Measurements from ENCODE around the gene NR2F2. TPM values are rescaled to one million over a fixed set of nuclear protein-coding genes. Genes with fewer than 3 reads are reported as not detected.

The NR2F2 gene
- total RNA-seq, 4 donors from 2014 or later: 4.3 to 14.6 (median 9.3) TPM

GRCh38 chr15:96340598-96341512, 10.4 kb downstream of the NR2F2 start:
- ATAC-seq: peak; percentile 46 to 55
- H3K27ac ChIP-seq: peak overlapping the region; percentile 93 to 98 (median 95)
- H3K4me1 ChIP-seq: peaks cover 0 to 36% of the 10 kb centered on the region in 2 donors
- no peak for TF ChIP-seq POLR2A (IDR thresholded peaks at IDR 0.05)
- TF ChIP-seq, protein P1, sequence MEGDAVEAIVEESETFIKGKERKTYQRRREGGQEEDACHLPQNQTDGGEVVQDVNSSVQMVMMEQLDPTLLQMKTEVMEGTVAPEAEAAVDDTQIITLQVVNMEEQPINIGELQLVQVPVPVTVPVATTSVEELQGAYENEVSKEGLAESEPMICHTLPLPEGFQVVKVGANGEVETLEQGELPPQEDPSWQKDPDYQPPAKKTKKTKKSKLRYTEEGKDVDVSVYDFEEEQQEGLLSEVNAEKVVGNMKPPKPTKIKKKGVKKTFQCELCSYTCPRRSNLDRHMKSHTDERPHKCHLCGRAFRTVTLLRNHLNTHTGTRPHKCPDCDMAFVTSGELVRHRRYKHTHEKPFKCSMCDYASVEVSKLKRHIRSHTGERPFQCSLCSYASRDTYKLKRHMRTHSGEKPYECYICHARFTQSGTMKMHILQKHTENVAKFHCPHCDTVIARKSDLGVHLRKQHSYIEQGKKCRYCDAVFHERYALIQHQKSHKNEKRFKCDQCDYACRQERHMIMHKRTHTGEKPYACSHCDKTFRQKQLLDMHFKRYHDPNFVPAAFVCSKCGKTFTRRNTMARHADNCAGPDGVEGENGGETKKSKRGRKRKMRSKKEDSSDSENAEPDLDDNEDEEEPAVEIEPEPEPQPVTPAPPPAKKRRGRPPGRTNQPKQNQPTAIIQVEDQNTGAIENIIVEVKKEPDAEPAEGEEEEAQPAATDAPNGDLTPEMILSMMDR (IDR thresholded peaks at IDR 0.05 in 4 of 5, conservative IDR thresholded peaks at IDR 0.05 in 1 of 5): no peak
- no peaks in the 10 kb centered on the region for H3K36me3 ChIP-seq
- H3K9me3 ChIP-seq: no peaks in the 10 kb centered on the region
- peak overlapping the region; percentile 81 to 94 (median 84) for H3K4me3 ChIP-seq
- DNase-seq: peak in 1 of 2 donors; percentile 37
- no peaks in the 10 kb centered on the region for H3K27me3 ChIP-seq
- intact Hi-C loops (cut with DNase I; ENCODE audit: low total_unique reads) (loop anchor here (1.0 to 10.0 kb wide), 3 partner anchors 15 to 896 kb away; no protein-coding TSS in a partner anchor), in situ Hi-C loops (cut with MboI; ENCODE audit: low sequenced_read_pairs in 4 of 4) (loop anchor here in 2 of 4 donors (10.0 to 25.0 kb wide), 3 partner anchors 1076 to 1621 kb away; partner anchors contain the start of gene ARRDC4 (in 1 of the 2))

DNA sequence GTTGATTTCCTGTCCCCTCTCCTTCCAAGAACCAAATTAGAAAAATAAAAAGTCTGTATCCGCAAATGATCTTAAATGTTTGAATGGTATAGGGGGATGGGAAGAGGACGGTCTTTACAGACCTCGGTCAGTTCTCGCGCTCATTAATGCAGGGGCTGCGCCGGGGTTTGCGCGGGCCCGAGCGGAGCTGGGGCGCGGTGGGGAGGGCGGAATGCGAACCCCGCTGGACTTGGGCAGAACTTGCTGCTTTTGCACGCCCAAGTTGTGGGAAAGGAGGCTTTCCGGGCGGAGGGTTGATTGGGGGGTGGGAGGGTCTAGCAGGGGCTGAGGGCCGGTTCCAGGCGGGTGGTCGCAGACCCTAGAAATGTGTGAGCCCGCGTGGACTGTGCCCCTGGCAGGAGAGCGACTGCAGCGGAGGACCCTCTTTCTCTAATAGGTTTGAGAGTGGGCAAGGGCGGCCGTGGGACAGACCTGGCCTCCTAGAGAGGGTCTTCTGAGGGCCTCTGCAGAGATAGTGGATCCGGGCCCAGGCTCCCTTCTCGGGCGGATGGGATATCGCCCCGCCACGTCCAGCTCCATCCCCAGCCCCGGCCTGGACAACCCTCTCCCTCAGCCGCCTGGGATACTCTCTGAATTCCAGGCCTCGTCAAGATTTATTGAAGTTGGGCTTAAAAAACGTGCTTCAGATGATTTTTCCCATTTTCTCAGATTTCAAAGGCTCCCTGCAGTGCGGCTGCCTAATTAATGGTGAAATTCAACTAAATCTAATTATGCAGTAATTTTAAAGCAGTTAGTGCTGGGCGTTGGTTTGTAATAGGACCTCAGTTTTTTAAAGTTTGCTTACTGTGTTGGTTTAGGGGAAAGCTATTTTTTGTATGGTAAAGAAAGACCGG, 11.3 kb downstream of the NR2F2 start:
- Histone ChIP-seq H3K4me3 (peak overlapping the region; percentile 81 to 94 (median 84)), H3K36me3 (no peaks in the 10 kb centered on the region), H3K9me3 (no peaks in the 10 kb centered on the region), H3K4me1 (peaks cover 0 to 36% of the 10 kb centered on the region in 2 donors), H3K27me3 (no peaks in the 10 kb centered on the region), H3K27ac (peak overlapping the region; percentile 93 to 98 (median 95))
- ATAC-seq (no peak), DNase-seq (no peak)
- in situ Hi-C loops (cut with MboI; ENCODE audit: low sequenced_read_pairs in 4 of 4): loop anchor here in 2 of 4 donors (10.0 to 25.0 kb wide), 3 partner anchors 1077 to 1621 kb away; partner anchors contain the start of gene ARRDC4 (in 1 of the 2)
- TF ChIP-seq POLR2A (IDR thresholded peaks at IDR 0.05): no peak
- TF ChIP-seq, protein P1 (IDR thresholded peaks at IDR 0.05 in 4 of 5, conservative IDR thresholded peaks at IDR 0.05 in 1 of 5): no peak
- intact Hi-C loops (cut with DNase I; ENCODE audit: low total_unique reads): loop anchor here (1.0 to 10.0 kb wide), 3 partner anchors 15 to 897 kb away; no protein-coding TSS in a partner anchor

- TF ChIP-seq, protein P1 (IDR thresholded peaks at IDR 0.05 in 4 of 5, conservative IDR thresholded peaks at IDR 0.05 in 1 of 5): no peak
- no peak for TF ChIP-seq POLR2A (IDR thresholded peaks at IDR 0.05)
- no peaks in the 10 kb centered on the region for H3K27me3 ChIP-seq
- intact Hi-C loops (cut with DNase I; ENCODE audit: low total_unique reads) (loop anchor here (5.0 to 10.0 kb wide), 2 partner anchors 290 to 898 kb away; no protein-coding TSS in a partner anchor), in situ Hi-C loops (cut with MboI; ENCODE audit: low sequenced_read_pairs in 4 of 4) (loop anchor here in 2 of 4 donors (10.0 to 25.0 kb wide), 3 partner anchors 1078 to 1620 kb away; partner anchors contain the start of gene ARRDC4 (in 1 of the 2))
- H3K4me1 ChIP-seq: peaks cover 0 to 36% of the 10 kb centered on the region in 2 donors
- H3K36me3 ChIP-seq: no peaks in the 10 kb centered on the region
- no peaks in the 10 kb centered on the region for H3K9me3 ChIP-seq
- peak overlapping the region; percentile 93 to 98 (median 95) for H3K27ac ChIP-seq
- DNase-seq (no peak), ATAC-seq (no peak)
- peak overlapping the region; percentile 29 to 94 (median 84) for H3K4me3 ChIP-seq
Measured at GRCh38 chr15:96342406-96343112, 12.1 kb downstream of the NR2F2 start.
